ENCODE data around the gene UBB. TPM values are rescaled to one million over a fixed set of nuclear protein-coding genes. Genes with fewer than 3 reads are reported as not detected.

The UBB gene
- total and polyA plus RNA-seq, 2 of the 4 experiments (the other 2 are of a cell fraction) = 2,561 to 4,283 TPM

GRCh38 chr17:16415031-16415924 is 34.4 kb downstream of the UBB start, which contains the start of gene TRPV2:
Gene TRPV2, plus strand, starts transcription at chr17:16415571. Its CDS starts 2,098 bp downstream, at chr17:16417669.
- peak within 1 kb of the TSS; percentile 79 for H2BK120ac ChIP-seq (ENCODE audit: low read depth, low read length)
- 24% methylated on average over 5 of the region's 21 CpGs; no CpG with 5 or more reads in 1 of the 2 experiments for WGBS, 2 experiments (ENCODE audit: extremely low coverage in 2 of 2, insufficient read length in 1 of 2)
- H3K4me3 ChIP-seq (ENCODE audit: insufficient read depth, low read depth, low read length) = peak within 1 kb of the TSS; percentile 61

More at GRCh38 chr17:16415031-16415924, 34.4 kb downstream of the UBB start, which contains the start of gene TRPV2:
- peak within 1 kb of the TSS; percentile 52 for H3K18ac ChIP-seq (ENCODE audit: low read depth, low read length)
- H2AFZ ChIP-seq (replicated peaks; ENCODE audit: low read length, poor library complexity) = peak within 1 kb of the TSS; percentile 89
- ATAC-seq (ENCODE audit: low read depth) (peak; percentile 10; the same call in 1 of the 2 replicates), DNase-seq (no peak)
- H4K8ac ChIP-seq (ENCODE audit: low read depth in 2 of 2, low read length in 2 of 2) = peak within 1 kb of the TSS; percentile 46 to 70
- no peaks in the 10 kb centered on the region for H3K27me3 ChIP-seq (ENCODE audit: control insufficient read depth, insufficient read depth, low read length)
- peak within 1 kb of the TSS; percentile 74; the same call in 2 of the 3 replicates for H2BK15ac ChIP-seq (ENCODE audit: low read depth, low read length)
- dilution Hi-C loops (cut with HindIII; ENCODE audit: low sequenced_read_pairs, unreplicated experiment) (no loop called here), in situ Hi-C loops (cut with MboI; ENCODE audit: low sequenced_read_pairs) (no loop called here), intact Hi-C loops (cut with micrococcal nuclease) (loop anchor here (5.0 kb wide), 1 partner anchor 958 kb away; no protein-coding TSS in a partner anchor)
- H3K9me3 ChIP-seq (ENCODE audit: control insufficient read depth, insufficient read depth, low read length) = no peaks in the 10 kb centered on the region
- H3K27ac ChIP-seq (ENCODE audit: insufficient read depth, low read length) = peak within 1 kb of the TSS; percentile 65
- no TSS peak for BruUV-seq (replicated peaks)
- peak within 1 kb of the TSS; percentile 40; the same call in 1 of the 2 replicates for H3K56ac ChIP-seq (ENCODE audit: extremely low read depth, insufficient read depth, low read length)
- peaks cover 32% of the 10 kb centered on the region for H3K9me1 ChIP-seq (ENCODE audit: insufficient read depth, low read length)
- TF ChIP-seq CTCF (conservative IDR thresholded peaks at IDR 0.05; ENCODE audit: low read depth, low read length) (0 out of 2 replicates have a peak, but pooled peaks have one; percentile 18), RFX5 (IDR thresholded peaks at IDR 0.05; ENCODE audit: low read depth, low read length) (no peak)
- H3K4me1 ChIP-seq (ENCODE audit: control insufficient read depth, insufficient read depth, low read length) = peaks cover 33% of the 10 kb centered on the region
- peak within 1 kb of the TSS; percentile 71 for H2AK5ac ChIP-seq (ENCODE audit: low read depth, low read length)
- peak within 1 kb of the TSS; percentile 90 for H3K4me2 ChIP-seq (ENCODE audit: low read depth, low read length)
- H4K20me1 ChIP-seq (ENCODE audit: insufficient read depth, low read length) = peaks cover 7% of the 10 kb centered on the region
- peak within 1 kb of the TSS; percentile 63 for H3K9ac ChIP-seq (ENCODE audit: low read depth, low read length)
- H2BK20ac ChIP-seq (ENCODE audit: low read depth, low read length) = peak within 1 kb of the TSS; percentile 57
- peak within 1 kb of the TSS; percentile 81 for H3K4ac ChIP-seq (ENCODE audit: low read depth, low read length)
- H4K91ac ChIP-seq (ENCODE audit: insufficient read depth, low read depth, low read length) = peak within 1 kb of the TSS; percentile 85
- peak within 1 kb of the TSS; percentile 77 for H3K14ac ChIP-seq (replicated peaks; ENCODE audit: low read depth, low read length)
- H3K36me3 ChIP-seq (ENCODE audit: control insufficient read depth, insufficient read depth, low read length) = no peaks in the 10 kb centered on the region
- ChIA-PET CTCF (interaction anchor here (1.0 kb wide), 1 partner anchor 51 kb away, joined by 4 read pairs; no protein-coding TSS in a partner anchor), POLR2A (ENCODE audit: unreplicated experiment) (no interaction called here)
- peak within 1 kb of the TSS; percentile 51 for H2BK5ac ChIP-seq (ENCODE audit: low read depth, low read length, poor library complexity, severe bottlenecking)
- H3K23ac ChIP-seq (ENCODE audit: low read depth, low read length) = peak within 1 kb of the TSS; percentile 88
- H3K79me1 ChIP-seq (ENCODE audit: low read depth in 1 of 2, low read length in 2 of 2) = peaks cover 0 to 41% of the 10 kb centered on the region in 2 experiments; a peak in 2 of 4 replicates
- peak within 1 kb of the TSS; percentile 75 for H2AK9ac ChIP-seq (replicated peaks; ENCODE audit: low read depth, low read length, poor library complexity)
- H4K5ac ChIP-seq (ENCODE audit: low read depth, low read length) = peak within 1 kb of the TSS; percentile 66
